SK-N-SH (cell line): ENCODE measurements around the gene MGAT4A.

Experiments
- CTCF ChIP-seq: fragments of 200-600 bp; sonication (generic); IDR thresholded peaks from 2 replicates; pipeline ENCODE4 v1.6.1; 2017; ENCODE audit warnings: antibody characterized with exemption, mild to moderate bottlenecking, moderate library complexity
- GATA2 ChIP-seq: sonication (generic); formaldehyde crosslinking; IDR thresholded peaks from 2 replicates; pipeline ENCODE4 v1.5.0; 2020; ENCODE audit warnings: mild to moderate bottlenecking, missing genetic modification reagents
- MAX ChIP-seq: IDR thresholded peaks from 2 replicates; pipeline ENCODE4 v1.4.0; 2012; ENCODE audit warnings: low read depth
- MXI1 ChIP-seq: IDR thresholded peaks from 2 replicates; pipeline ENCODE4 v1.6.1; 2012; ENCODE audit warnings: mild to moderate bottlenecking, low read depth, low read length, improper control_type of control experiment
- RAD21 ChIP-seq: IDR thresholded peaks from 2 replicates; pipeline ENCODE4 v1.6.1; 2012; ENCODE audit warnings: mild to moderate bottlenecking, low read length
- RFX5 ChIP-seq: IDR thresholded peaks from 2 replicates; pipeline ENCODE4 v1.6.1; 2012; ENCODE audit warnings: mild to moderate bottlenecking, improper control_type of control experiment, low read length
- RXRA ChIP-seq: IDR thresholded peaks from 2 replicates; pipeline ENCODE4 v1.4.0; 2012; ENCODE audit warnings: low read depth, mild to moderate bottlenecking, borderline replicate concordance
- SIN3A ChIP-seq: IDR thresholded peaks from 2 replicates; pipeline ENCODE4 v1.6.1; 2012; ENCODE audit warnings: low read depth, mild to moderate bottlenecking, low read length, moderate library complexity, borderline replicate concordance
- SMC3 ChIP-seq: IDR thresholded peaks from 2 replicates; pipeline ENCODE4 v1.6.1; 2012; ENCODE audit warnings: low read depth, low read length, improper control_type of control experiment

DNA sequence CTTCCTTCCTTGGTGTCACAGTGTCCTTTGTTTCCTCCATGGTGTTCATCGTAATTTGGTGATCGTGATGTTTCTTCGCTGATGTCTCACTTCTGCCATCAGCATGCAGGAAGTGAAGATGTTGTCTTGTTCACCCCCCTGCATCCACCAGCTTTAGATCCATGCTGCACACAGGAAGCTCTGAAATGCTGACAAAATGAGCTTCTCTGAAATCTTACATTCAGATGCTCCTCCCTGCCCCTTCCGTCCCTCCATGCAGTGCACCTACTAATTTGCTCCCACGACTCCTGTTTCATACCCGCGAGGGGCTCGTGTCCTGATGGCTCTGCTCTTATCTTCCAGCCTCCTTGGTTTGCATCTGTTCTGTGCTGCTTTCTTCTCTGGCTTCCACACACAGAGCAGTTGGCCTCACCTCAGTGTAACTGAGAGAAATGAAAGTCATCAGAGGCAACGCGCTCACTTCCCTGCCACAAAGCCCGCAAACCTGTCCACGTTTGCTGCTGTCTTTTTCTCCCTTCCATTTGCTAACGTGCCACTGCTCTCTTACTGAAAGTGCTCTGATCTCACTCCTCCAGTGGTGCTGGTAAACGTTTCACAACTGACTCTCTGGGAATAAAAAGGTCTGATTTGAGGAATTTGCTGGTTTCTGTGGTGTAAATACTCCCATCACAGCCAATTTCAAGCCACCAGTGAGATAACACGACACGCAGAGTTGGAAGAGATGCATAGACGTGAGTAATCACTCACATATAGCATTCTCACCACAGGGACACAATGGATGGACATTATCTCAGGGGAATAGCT is 41.0 kb upstream of the MGAT4A start:
- TF ChIP-seq MXI1 (no peak), CTCF (no peak), RXRA (no peak), RFX5 (no peak), MAX (no peak), SMC3 (no peak), SIN3A (no peak), GATA2 (CRISPR knock-in tag) (no peak), RAD21 (no peak)
